NCI-H748 (cell line): ENCODE results near the gene TNIP3.

Experiments used
- DNase-seq: peaks from one replicate; lab custom pipeline; 2025; ENCODE audit not compliant: unreplicated experiment; lab: John Stamatoyannopoulos, UW

TNIP3 gene

DNA sequence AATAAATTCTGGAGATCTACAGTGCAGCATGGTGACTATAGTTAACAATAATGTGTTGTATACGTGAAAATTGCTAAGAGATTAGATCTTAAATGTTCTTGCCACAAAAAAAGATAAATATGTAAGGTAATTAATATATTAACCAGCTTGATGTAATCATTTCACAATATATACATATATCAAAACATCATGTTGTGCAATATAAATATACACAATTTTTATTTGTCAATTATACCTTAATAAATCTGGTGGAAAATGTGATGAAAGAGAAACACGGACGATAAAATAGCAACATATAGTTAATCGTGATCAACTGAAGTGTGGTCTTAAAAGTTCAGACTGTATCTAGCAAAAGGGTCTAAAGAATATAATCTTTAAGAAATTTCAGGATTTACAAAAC lies 75.3 kb downstream of the TNIP3 start:
- no peak for DNase-seq
